Calu3 (cell line): ENCODE measurements around the gene PCDH18. TPM values are rescaled to one million over a fixed set of nuclear protein-coding genes. Genes with fewer than 3 reads are reported as not detected.

ENCODE experiments used
- BruUV-seq: library from RNA; stranded (reverse); fragments of 400-500 nt; replicated peaks from 2 replicates; lab custom pipeline; 2021; lab: Mats Ljungman, UMichigan
- CTCF ChIA-PET: fragments of 300-600 bp; sonication (Branson Sonifier 250); formaldehyde crosslinking; loops from one replicate; lab custom pipeline; 2022; ENCODE audit warnings: antibody characterized with exemption; lab: Charles Lee
- DNase-seq: peaks from one replicate; pipeline ENCODE4 v3.0.0; 2022
- H3K27ac Mint-ChIP-seq: one replicate; pipeline ENCODE4 v1.8.0; 2022; ENCODE audit warnings: mixed read lengths; ENCODE audit not compliant: unreplicated experiment
- H3K27me3 Mint-ChIP-seq: one replicate; pipeline ENCODE4 v1.8.0; 2022; ENCODE audit warnings: mixed read lengths; ENCODE audit not compliant: unreplicated experiment
- H3K36me3 Mint-ChIP-seq: one replicate; pipeline ENCODE4 v1.8.0; 2022; ENCODE audit warnings: mild to moderate bottlenecking, moderate library complexity, mixed read lengths; ENCODE audit not compliant: insufficient read depth, unreplicated experiment
- H3K4me1 Mint-ChIP-seq: one replicate; pipeline ENCODE4 v1.8.0; 2022; ENCODE audit warnings: mild to moderate bottlenecking, low read depth, mixed read lengths; ENCODE audit not compliant: unreplicated experiment
- H3K4me3 Mint-ChIP-seq: one replicate; pipeline ENCODE4 v1.8.0; 2022; ENCODE audit warnings: mild to moderate bottlenecking, low read depth, moderate library complexity, mixed read lengths; ENCODE audit not compliant: unreplicated experiment
- H3K9me3 Mint-ChIP-seq: one replicate; pipeline ENCODE4 v1.8.0; 2022; ENCODE audit warnings: low read depth, mixed read lengths; ENCODE audit not compliant: unreplicated experiment
- intact Hi-C: fragments of 100-400 bp; cut with micrococcal nuclease; formaldehyde crosslinking; loops from one replicate; pipeline ENCODE4 v1.10.0; 2022; ENCODE audit not compliant: unreplicated experiment
- total RNA-seq: library from RNA; stranded (reverse); gene quantifications from 2 replicates; pipeline ENCODE4 v1.2.3, GENCODE V29; 2022
- TF ChIP-seq, protein P1 (sequence below): fragments of 200-600 bp; IDR thresholded peaks from one replicate; pipeline ENCODE4 v1.8.0; 2022; ENCODE audit warnings: antibody characterized with exemption; ENCODE audit not compliant: unreplicated experiment

PCDH18 gene
- total RNA-seq, 1 experiment from 2014 or later: 0.24 TPM

- Mint-ChIP-seq H3K4me3 (no peak overlapping the region), H3K27me3 (no peaks in the 10 kb centered on the region), H3K9me3 (no peaks in the 10 kb centered on the region), H3K4me1 (no peaks in the 10 kb centered on the region), H3K36me3 (no peaks in the 10 kb centered on the region), H3K27ac (no peak overlapping the region)
- CTCF ChIA-PET: no interaction called here
- DNase-seq: no peak
- BruUV-seq: no TSS peak
- intact Hi-C loops: no loop called here
- TF ChIP-seq, protein P1, sequence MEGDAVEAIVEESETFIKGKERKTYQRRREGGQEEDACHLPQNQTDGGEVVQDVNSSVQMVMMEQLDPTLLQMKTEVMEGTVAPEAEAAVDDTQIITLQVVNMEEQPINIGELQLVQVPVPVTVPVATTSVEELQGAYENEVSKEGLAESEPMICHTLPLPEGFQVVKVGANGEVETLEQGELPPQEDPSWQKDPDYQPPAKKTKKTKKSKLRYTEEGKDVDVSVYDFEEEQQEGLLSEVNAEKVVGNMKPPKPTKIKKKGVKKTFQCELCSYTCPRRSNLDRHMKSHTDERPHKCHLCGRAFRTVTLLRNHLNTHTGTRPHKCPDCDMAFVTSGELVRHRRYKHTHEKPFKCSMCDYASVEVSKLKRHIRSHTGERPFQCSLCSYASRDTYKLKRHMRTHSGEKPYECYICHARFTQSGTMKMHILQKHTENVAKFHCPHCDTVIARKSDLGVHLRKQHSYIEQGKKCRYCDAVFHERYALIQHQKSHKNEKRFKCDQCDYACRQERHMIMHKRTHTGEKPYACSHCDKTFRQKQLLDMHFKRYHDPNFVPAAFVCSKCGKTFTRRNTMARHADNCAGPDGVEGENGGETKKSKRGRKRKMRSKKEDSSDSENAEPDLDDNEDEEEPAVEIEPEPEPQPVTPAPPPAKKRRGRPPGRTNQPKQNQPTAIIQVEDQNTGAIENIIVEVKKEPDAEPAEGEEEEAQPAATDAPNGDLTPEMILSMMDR: no peak
These were observed 2.2 kb upstream of the PCDH18 start for GRCh38 chr4:137534516-137534915.

GRCh38 chr4:137533855-137534254 is 1.6 kb upstream of the PCDH18 start:
- intact Hi-C loops: no loop called here
- Mint-ChIP-seq H3K27me3 (no peaks in the 10 kb centered on the region), H3K36me3 (no peaks in the 10 kb centered on the region), H3K9me3 (no peaks in the 10 kb centered on the region), H3K4me1 (no peaks in the 10 kb centered on the region), H3K4me3 (no peak overlapping the region), H3K27ac (no peak overlapping the region)
- no TSS peak for BruUV-seq
- CTCF ChIA-PET: no interaction called here
- TF ChIP-seq, protein P1: no peak
- DNase-seq: no peak

DNA sequence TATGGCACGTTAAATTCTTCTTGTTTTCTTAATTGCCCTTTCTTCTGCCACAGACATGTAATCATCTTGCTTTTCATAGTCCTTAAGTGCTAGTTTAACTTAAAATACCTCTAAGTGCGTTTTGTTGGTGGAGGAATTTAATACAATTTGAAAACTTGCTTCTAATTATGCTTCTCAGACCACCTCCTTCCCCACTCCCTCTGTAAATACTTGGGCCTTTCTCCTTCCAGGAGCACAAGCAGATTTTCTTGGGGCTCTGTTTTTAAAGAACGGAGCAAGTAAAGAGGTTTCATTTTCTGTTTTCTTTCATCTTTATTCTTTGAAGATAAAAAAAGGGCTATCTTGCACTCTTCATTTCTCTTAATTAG is 559 bp upstream of the PCDH18 start:
- Mint-ChIP-seq H3K36me3 (no peaks in the 10 kb centered on the region), H3K27me3 (no peaks in the 10 kb centered on the region), H3K4me3 (no peak overlapping the region), H3K27ac (no peak overlapping the region), H3K9me3 (no peaks in the 10 kb centered on the region), H3K4me1 (no peaks in the 10 kb centered on the region)
- intact Hi-C loops: no loop called here
- CTCF ChIA-PET: no interaction called here
- DNase-seq: no peak
- no TSS peak for BruUV-seq
- TF ChIP-seq, protein P1: no peak

GRCh38 chr4:137531168-137531985 is 917 bp downstream of the PCDH18 start:
- Mint-ChIP-seq H3K36me3 (no peaks in the 10 kb centered on the region), H3K4me1 (no peaks in the 10 kb centered on the region), H3K4me3 (no peak overlapping the region), H3K9me3 (no peaks in the 10 kb centered on the region), H3K27ac (no peak overlapping the region), H3K27me3 (no peaks in the 10 kb centered on the region)
- intact Hi-C loops: no loop called here
- TF ChIP-seq, protein P1: no peak
- no TSS peak for BruUV-seq
- DNase-seq: no peak
- CTCF ChIA-PET: no interaction called here
